ENCODE measurements around the gene CD81.

Gene CD81

GRCh38 chr11:2406878-2407410 is 29.8 kb downstream of the CD81 start:
- no peak for DNase-seq (ENCODE audit: low read depth)

GRCh38 chr11:2408671-2409070 is 31.6 kb downstream of the CD81 start:
- no peak for DNase-seq (ENCODE audit: low read depth)

GRCh38 chr11:2409126-2409525 is 32.0 kb downstream of the CD81 start:
- DNase-seq (ENCODE audit: low read depth), result no peak

GRCh38 chr11:2409611-2410468 is 32.7 kb downstream of the CD81 start:
- no peak for DNase-seq (ENCODE audit: low read depth)

GRCh38 chr11:2410616-2411015 is 33.5 kb downstream of the CD81 start:
- no peak for DNase-seq (ENCODE audit: low read depth)

GRCh38 chr11:2411446-2412305 is 34.6 kb downstream of the CD81 start:
- no peak for DNase-seq (ENCODE audit: low read depth)

GRCh38 chr11:2412323-2412722 is 35.2 kb downstream of the CD81 start:
- DNase-seq (ENCODE audit: low read depth), result no peak

- DNase-seq (ENCODE audit: low read depth), result no peak
Observed at GRCh38 chr11:2413742-2414579, 36.9 kb downstream of the CD81 start.

- no peak for DNase-seq (ENCODE audit: low read depth)
Observed at GRCh38 chr11:2414616-2415015, 37.5 kb downstream of the CD81 start.

- DNase-seq (ENCODE audit: low read depth), result no peak
Observed at GRCh38 chr11:2415171-2415570, 38.1 kb downstream of the CD81 start.

- no peak for DNase-seq (ENCODE audit: low read depth)
Observed at GRCh38 chr11:2415601-2416380, 38.7 kb downstream of the CD81 start.

GRCh38 chr11:2416765-2417164 is 39.7 kb downstream of the CD81 start:
- DNase-seq (ENCODE audit: low read depth), result no peak

GRCh38 chr11:2417856-2418692 is 41.0 kb downstream of the CD81 start:
- DNase-seq (ENCODE audit: low read depth), result no peak

- DNase-seq (ENCODE audit: low read depth), result no peak
Observed at GRCh38 chr11:2418693-2419360, 41.7 kb downstream of the CD81 start.

GRCh38 chr11:2419638-2420501 is 42.8 kb downstream of the CD81 start:
- peak; percentile 39 for DNase-seq (ENCODE audit: low read depth)

- peak; percentile 26 for DNase-seq (ENCODE audit: low read depth)
Observed at GRCh38 chr11:2420502-2421225, 43.6 kb downstream of the CD81 start.

- no peak for DNase-seq (ENCODE audit: low read depth)
Observed at GRCh38 chr11:2421226-2421994, 44.3 kb downstream of the CD81 start.

All from stromal cell of bone marrow (primary cell).